Esophagus squamous epithelium (tissue), 4 donors: ENCODE results near the gene SLC12A6.

ENCODE experiments used
- POLR2A ChIP-seq, 4 donors: fragments of 450-650 bp; IDR thresholded peaks; one replicate each; pipeline ENCODE4 v1.6.1; 2017; ENCODE audit warnings: antibody characterized with exemption in 4 of 4, mild to moderate bottlenecking in 4 of 4, moderate library complexity in 3 of 4
- TF ChIP-seq, protein P1 (sequence below), 6 experiments: fragments of 450-650 bp in 4 of 6; fragments of 200-600 bp in 2 of 6; sonication (generic) in 2 of 6; IDR thresholded peaks; one replicate each; pipeline ENCODE4 v1.5.1; 2016 to 2019; ENCODE audit warnings: antibody characterized with exemption in 6 of 6, mild to moderate bottlenecking in 4 of 6, moderate library complexity in 4 of 6

DNA sequence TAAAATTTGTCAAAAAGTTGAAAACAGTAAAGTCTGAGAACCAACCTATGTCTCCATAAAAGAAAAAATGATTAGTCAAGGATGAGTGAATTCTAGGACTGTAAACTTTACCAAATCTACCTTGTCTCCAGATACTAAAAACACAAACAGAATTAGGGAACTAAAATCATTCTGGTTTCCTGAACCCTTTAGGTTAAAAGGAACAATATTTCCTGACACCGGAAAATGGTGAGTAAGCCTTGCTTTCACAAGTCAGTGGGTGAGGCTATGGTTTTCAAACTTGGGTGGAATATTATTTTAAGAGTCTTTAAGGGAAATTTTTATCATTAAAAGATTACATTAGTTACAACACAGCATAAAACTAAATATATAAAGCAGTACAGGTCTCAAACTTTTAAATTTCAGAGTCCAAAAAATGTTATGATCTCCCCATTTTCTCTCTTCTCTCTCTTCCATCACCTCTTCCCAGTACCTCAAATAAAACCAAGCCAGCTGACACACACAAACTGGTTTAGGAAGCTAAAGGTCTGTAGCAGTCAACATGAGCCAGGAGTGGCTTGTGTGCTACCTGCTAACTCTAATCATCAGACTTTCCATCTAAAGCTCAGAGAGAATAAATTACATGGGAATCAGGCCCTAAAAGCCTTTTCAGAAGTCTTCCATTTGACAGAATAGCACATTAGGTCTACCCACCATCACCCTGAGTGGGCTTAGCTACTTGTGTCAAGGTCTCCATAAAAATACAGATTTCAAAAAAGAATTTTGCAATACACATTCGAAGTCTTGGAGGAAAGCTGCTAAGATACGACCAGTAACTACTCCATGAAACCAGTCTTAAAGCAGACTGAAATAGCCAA is 2.2 kb downstream of the SLC12A6 start:
- no peak for TF ChIP-seq POLR2A (IDR thresholded peaks at IDR 0.05)
- TF ChIP-seq, protein P1, sequence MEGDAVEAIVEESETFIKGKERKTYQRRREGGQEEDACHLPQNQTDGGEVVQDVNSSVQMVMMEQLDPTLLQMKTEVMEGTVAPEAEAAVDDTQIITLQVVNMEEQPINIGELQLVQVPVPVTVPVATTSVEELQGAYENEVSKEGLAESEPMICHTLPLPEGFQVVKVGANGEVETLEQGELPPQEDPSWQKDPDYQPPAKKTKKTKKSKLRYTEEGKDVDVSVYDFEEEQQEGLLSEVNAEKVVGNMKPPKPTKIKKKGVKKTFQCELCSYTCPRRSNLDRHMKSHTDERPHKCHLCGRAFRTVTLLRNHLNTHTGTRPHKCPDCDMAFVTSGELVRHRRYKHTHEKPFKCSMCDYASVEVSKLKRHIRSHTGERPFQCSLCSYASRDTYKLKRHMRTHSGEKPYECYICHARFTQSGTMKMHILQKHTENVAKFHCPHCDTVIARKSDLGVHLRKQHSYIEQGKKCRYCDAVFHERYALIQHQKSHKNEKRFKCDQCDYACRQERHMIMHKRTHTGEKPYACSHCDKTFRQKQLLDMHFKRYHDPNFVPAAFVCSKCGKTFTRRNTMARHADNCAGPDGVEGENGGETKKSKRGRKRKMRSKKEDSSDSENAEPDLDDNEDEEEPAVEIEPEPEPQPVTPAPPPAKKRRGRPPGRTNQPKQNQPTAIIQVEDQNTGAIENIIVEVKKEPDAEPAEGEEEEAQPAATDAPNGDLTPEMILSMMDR (IDR thresholded peaks at IDR 0.05): no peak
